SK-N-SH (cell line): ENCODE measurements around the gene CLDN7. TPM values are rescaled to one million over a fixed set of nuclear protein-coding genes. Genes with fewer than 3 reads are reported as not detected.

Source experiments
- CTCF ChIA-PET: fragments of 300-600, 350-600 bp; formaldehyde crosslinking; extraction: SDS; loops from one replicate; lab custom pipeline; 2021; lab: Yijun Ruan, JAX
- POLR2A ChIA-PET: fragments of 350-600 bp; sonication (Branson Sonifier 250); formaldehyde crosslinking; extraction: SDS; loops from one replicate; lab custom pipeline; 2020; ENCODE audit warnings: antibody characterized with exemption, inconsistent platforms; lab: Yijun Ruan, JAX
- DNase-seq: peaks from one replicate; pipeline ENCODE4 v3.0.0; 2012
- H2AFZ ChIP-seq: fragments of 200-600 bp; sonication (generic); 2 replicates; pipeline ENCODE4 v1.8.1; 2016; ENCODE audit warnings: antibody characterized with exemption, mild to moderate bottlenecking, low read depth
- H3F3A ChIP-seq: fragments of 200-600 bp; sonication (generic); replicated peaks from 2 replicates; pipeline ENCODE3; 2016; ENCODE audit warnings: antibody characterized with exemption, mild to moderate bottlenecking; ENCODE audit not compliant: insufficient read depth
- H3K27ac ChIP-seq, 2 experiments: fragments of 200-500 bp in 1 of 2; fragments of 200-600 bp in 1 of 2; sonication (Bioruptor generic) in 1 of 2; sonication (generic), shearing (Covaris generic) in 1 of 2; 2 replicates each; pipeline versions ENCODE4 v1.5.1 to v1.6.1; 2014 to 2016; ENCODE audit warnings: low read depth in 2 of 2, inconsistent platforms in 1 of 2, low read length in 1 of 2, mild to moderate bottlenecking in 1 of 2, mixed read lengths in 1 of 2
- H3K27me3 ChIP-seq: fragments of 200-600 bp; sonication (generic), shearing (Covaris generic); 2 replicates; pipeline ENCODE4 v1.6.1; 2016; ENCODE audit warnings: mixed run types; ENCODE audit not compliant: insufficient read depth
- H3K36me3 ChIP-seq, 2 experiments: fragments of 200-500 bp in 1 of 2; fragments of 200-600 bp in 1 of 2; sonication (Bioruptor generic) in 1 of 2; sonication (generic) in 1 of 2; replicated peaks in 1 of 2; 2 replicates each; pipeline versions ENCODE3 to v1.5.1; 2014 to 2016; ENCODE audit warnings: low read length in 1 of 2, mild to moderate bottlenecking in 1 of 2; ENCODE audit not compliant: insufficient read depth in 2 of 2, control insufficient read depth in 1 of 2
- H3K4me1 ChIP-seq, 2 experiments: fragments of 200-500 bp in 1 of 2; fragments of 200-600 bp in 1 of 2; sonication (Bioruptor generic) in 1 of 2; sonication (generic), shearing (Covaris generic) in 1 of 2; 2 replicates each; pipeline versions ENCODE4 v1.5.1 to v1.6.1; 2014 to 2016; ENCODE audit warnings: low read depth in 1 of 2, low read length in 1 of 2, mixed run types in 1 of 2; ENCODE audit not compliant: insufficient read depth in 2 of 2, control insufficient read depth in 1 of 2
- H3K4me2 ChIP-seq: fragments of 200-600 bp; sonication (generic), shearing (Covaris generic); 2 replicates; pipeline ENCODE4 v1.6.1; 2017; ENCODE audit warnings: mixed run types
- H3K4me3 ChIP-seq, 2 experiments: fragments of 200-500 bp in 1 of 2; fragments of 200-600 bp in 1 of 2; sonication (Bioruptor generic) in 1 of 2; sonication (generic), shearing (Covaris generic) in 1 of 2; 2 replicates each; pipeline versions ENCODE4 v1.5.1 to v1.8.1; 2014 to 2016; ENCODE audit warnings: low read depth in 2 of 2, inconsistent platforms in 1 of 2, low read length in 1 of 2, mild to moderate bottlenecking in 1 of 2, mixed read lengths in 1 of 2, moderate library complexity in 1 of 2
- H3K79me2 ChIP-seq: fragments of 200-600 bp; sonication (generic); 2 replicates; pipeline ENCODE4 v1.8.1; 2017; ENCODE audit warnings: mild to moderate bottlenecking; ENCODE audit not compliant: insufficient read depth
- H3K9ac ChIP-seq: fragments of 200-600 bp; sonication (generic); 2 replicates; pipeline ENCODE4 v1.6.1; 2017; ENCODE audit warnings: mixed run types
- H3K9me2 ChIP-seq: fragments of 200-600 bp; sonication (generic); 2 replicates; pipeline ENCODE4 v1.6.1; 2017; ENCODE audit warnings: mixed run types
- H3K9me3 ChIP-seq: fragments of 200-600 bp; sonication (generic); 2 replicates; pipeline ENCODE4 v1.6.1; 2017; ENCODE audit warnings: mixed run types, mild to moderate bottlenecking, moderate library complexity
- H4K20me1 ChIP-seq: fragments of 200-600 bp; sonication (generic); 2 replicates; pipeline ENCODE4 v1.6.1; 2017; ENCODE audit warnings: mild to moderate bottlenecking, mixed run types; ENCODE audit not compliant: insufficient read depth
- CHD2 ChIP-seq: fragments of 150-350 bp; IDR thresholded peaks from 2 replicates; pipeline ENCODE4 v1.6.1; 2018; ENCODE audit warnings: low read length; ENCODE audit not compliant: partially characterized antibody
- CTCF ChIP-seq: fragments of 200-600 bp; sonication (generic); IDR thresholded peaks from 2 replicates; pipeline ENCODE4 v1.6.1; 2017; ENCODE audit warnings: antibody characterized with exemption, mild to moderate bottlenecking, moderate library complexity
- ELF1 ChIP-seq: IDR thresholded peaks from 2 replicates; pipeline ENCODE4 v1.4.0; 2012
- EP300 ChIP-seq, 2 experiments: IDR thresholded peaks; 2 replicates each; pipeline versions ENCODE4 v1.4.0 to v1.6.1; 2012; ENCODE audit warnings: borderline replicate concordance in 1 of 2, low read depth in 1 of 2, low read length in 1 of 2
- EZH2phosphoT487 ChIP-seq: fragments of 200-600 bp; sonication (generic); IDR thresholded peaks from 2 replicates; pipeline ENCODE4 v1.6.1; 2017; ENCODE audit warnings: low read depth, mixed run types, mild to moderate bottlenecking, antibody characterized with exemption, moderate library complexity, borderline replicate concordance
- FOSL2 ChIP-seq: IDR thresholded peaks from 2 replicates; pipeline ENCODE4 v1.4.0; 2012; ENCODE audit warnings: low read depth, mild to moderate bottlenecking, moderate library complexity, borderline replicate concordance
- FOXJ3 ChIP-seq: sonication (generic); formaldehyde crosslinking; IDR thresholded peaks from 2 replicates; pipeline ENCODE4 v1.5.1; 2020; ENCODE audit warnings: mild to moderate bottlenecking, missing genetic modification reagents
- GABPA ChIP-seq: IDR thresholded peaks from 2 replicates; pipeline ENCODE4 v1.4.0; 2012; ENCODE audit warnings: low read depth, mild to moderate bottlenecking
- JUND ChIP-seq: IDR thresholded peaks from 2 replicates; pipeline ENCODE4 v1.4.0; 2012
- MXI1 ChIP-seq: IDR thresholded peaks from 2 replicates; pipeline ENCODE4 v1.6.1; 2012; ENCODE audit warnings: mild to moderate bottlenecking, low read depth, low read length, improper control_type of control experiment
- NRF1 ChIP-seq: IDR thresholded peaks from 2 replicates; pipeline ENCODE4 v1.6.1; 2012; ENCODE audit warnings: low read depth, mild to moderate bottlenecking, low read length
- PBX3 ChIP-seq: IDR thresholded peaks from 2 replicates; pipeline ENCODE4; 2012
- POLR2AphosphoS5 ChIP-seq: IDR thresholded peaks from 2 replicates; pipeline ENCODE4 v1.6.1; 2012; ENCODE audit warnings: low read depth, low read length
- RAD21 ChIP-seq: IDR thresholded peaks from 2 replicates; pipeline ENCODE4 v1.6.1; 2012; ENCODE audit warnings: mild to moderate bottlenecking, low read length
- RCOR1 ChIP-seq: fragments of 150-350 bp; IDR thresholded peaks from 2 replicates; pipeline ENCODE4 v1.6.1; 2017; ENCODE audit warnings: antibody characterized with exemption, low read length
- RXRA ChIP-seq: IDR thresholded peaks from 2 replicates; pipeline ENCODE4 v1.4.0; 2012; ENCODE audit warnings: low read depth, mild to moderate bottlenecking, borderline replicate concordance
- SIN3A ChIP-seq: IDR thresholded peaks from 2 replicates; pipeline ENCODE4 v1.6.1; 2012; ENCODE audit warnings: low read depth, mild to moderate bottlenecking, low read length, moderate library complexity, borderline replicate concordance
- SMC3 ChIP-seq: IDR thresholded peaks from 2 replicates; pipeline ENCODE4 v1.6.1; 2012; ENCODE audit warnings: low read depth, low read length, improper control_type of control experiment
- TAF1 ChIP-seq: IDR thresholded peaks from 2 replicates; pipeline ENCODE4 v1.6.1; 2012; ENCODE audit warnings: low read depth, mild to moderate bottlenecking, low read length, moderate library complexity, borderline replicate concordance
- TCF12 ChIP-seq: IDR thresholded peaks from 2 replicates; pipeline ENCODE4 v1.4.0; 2012
- USF1 ChIP-seq: IDR thresholded peaks from 2 replicates; pipeline ENCODE4 v1.4.0; 2012; ENCODE audit warnings: low read depth, borderline replicate concordance
- USF2 ChIP-seq: fragments of 150-350 bp; IDR thresholded peaks from 2 replicates; pipeline ENCODE4 v1.6.1; 2017; ENCODE audit warnings: antibody characterized with exemption, low read length, low read depth, borderline replicate concordance
- YY1 ChIP-seq: IDR thresholded peaks from 2 replicates; pipeline ENCODE4 v1.4.0; 2012; ENCODE audit warnings: low read depth, mild to moderate bottlenecking
- WGBS: methylation state at CpG from one replicate; pipeline ENCODE4 v1.1.6; 2017; ENCODE audit warnings: low lambda C conversion rate; 5-methylcytosine and 5-hydroxymethylcytosine counted together
- polyA plus RNA-seq, 3 experiments: library from polyadenylated mRNA; depleted of rRNA; stranded (reverse); fragments of >200 nt; gene quantifications; 2 replicates each; pipeline ENCODE4 v1.2.3, GENCODE V29; 2012
- TF ChIP-seq, protein P1 (sequence below): IDR thresholded peaks from 2 replicates; pipeline ENCODE4 v1.4.0; 2012; ENCODE audit warnings: low read depth, borderline replicate concordance
- TF ChIP-seq, protein P2 (sequence below): IDR thresholded peaks from 2 replicates; pipeline ENCODE4 v1.4.0; 2012; ENCODE audit warnings: low read depth

The CLDN7 gene
- polyA plus RNA-seq, 1 of the 3 experiments (the other 2 are of a cell fraction) = 5.0 TPM

DNA sequence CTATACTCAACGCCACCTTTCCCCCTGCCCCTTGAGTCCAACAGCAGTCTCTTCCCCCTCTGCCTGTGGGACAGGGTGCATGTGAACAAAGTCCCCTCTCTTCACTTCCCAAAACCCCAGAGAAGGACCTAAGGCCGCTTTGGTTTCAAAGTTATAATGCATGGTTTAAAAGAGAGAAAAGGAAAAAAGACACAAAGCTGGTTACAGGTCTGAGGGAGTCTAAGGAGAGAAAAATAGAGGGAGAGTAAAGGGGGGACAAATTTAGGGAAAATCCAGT is 18.9 kb downstream of the CLDN7 start (continued):
- TF ChIP-seq GABPA (no peak), JUND (no peak), FOXJ3 (CRISPR knock-in tag) (no peak), RXRA (no peak), NRF1 (no peak)

DNA sequence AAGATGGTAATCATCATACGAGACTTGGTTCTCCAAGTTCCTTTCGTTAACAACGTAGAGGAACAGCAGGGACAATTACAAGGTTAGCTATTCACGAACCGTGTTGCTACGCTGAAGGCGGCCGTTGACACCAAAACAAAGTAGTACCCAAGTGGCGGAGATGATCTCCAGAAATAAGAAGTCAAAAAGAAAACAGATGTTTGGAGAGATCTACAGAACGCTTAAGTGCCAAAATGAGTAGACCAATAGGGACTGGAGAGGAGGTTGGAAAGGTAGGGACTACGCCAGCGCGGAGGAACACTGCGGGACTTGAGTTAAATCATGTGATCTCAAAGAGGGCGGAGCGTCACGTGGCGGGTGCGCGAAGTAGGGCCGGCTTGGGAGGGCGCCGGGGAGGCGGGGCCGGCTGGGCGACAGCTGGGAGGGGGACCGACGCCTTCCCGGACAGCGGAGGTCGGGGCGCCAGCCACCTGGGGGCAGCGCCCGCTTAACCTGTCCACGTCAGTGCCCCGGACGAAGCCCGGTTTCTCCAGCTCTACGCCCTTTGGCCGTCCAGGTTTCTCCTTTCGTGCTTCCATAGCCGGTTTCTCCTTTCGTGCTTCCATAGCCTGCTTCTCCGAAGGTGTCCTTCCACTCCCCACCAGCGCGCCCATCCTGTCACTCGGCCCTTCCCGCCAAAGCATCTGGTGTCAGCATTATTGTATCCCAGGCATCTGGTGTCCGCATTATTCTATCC is 19.4 kb downstream of the CLDN7 start:
- no peaks in the 10 kb centered on the region for H3K9me2 ChIP-seq
- H3K4me2 ChIP-seq = peak overlapping the region; percentile 79
- peak overlapping the region; percentile 88 to 99 for H3K27ac ChIP-seq
- 5% methylated on average over 23 of the region's 49 CpGs for WGBS
- ChIA-PET CTCF (interaction anchor here (0.6 to 5.6 kb wide), 9 partner anchors 9 to 318 kb away, joined by 3 to 35 read pairs (median 5); partner anchors contain the start of genes ACADVL, CTDNEP1, DLG4 and ELP5), POLR2A (interaction anchor here (0.6 to 1.8 kb wide), 6 partner anchors 8 to 341 kb away, joined by 3 to 7 read pairs (median 6); partner anchors contain the start of genes CTDNEP1, DVL2, ELP5 and MPDU1)
- H2AFZ ChIP-seq = peak overlapping the region; percentile 54
- peak overlapping the region; percentile 97 for H3K9ac ChIP-seq
- peaks cover 57% of the 10 kb centered on the region for H3K79me2 ChIP-seq
- H3K4me3 ChIP-seq = peak overlapping the region; percentile 80 to 98
- H3K36me3 ChIP-seq = peaks cover 31 to 44% of the 10 kb centered on the region in 2 experiments
- H3K27me3 ChIP-seq = no peaks in the 10 kb centered on the region
- H3F3A ChIP-seq = peaks cover 43% of the 10 kb centered on the region
- H4K20me1 ChIP-seq = no peaks in the 10 kb centered on the region
- DNase-seq = peak; percentile 94
- no peaks in the 10 kb centered on the region for H3K9me3 ChIP-seq
- H3K4me1 ChIP-seq = peaks cover 12 to 19% of the 10 kb centered on the region in 2 experiments; a peak in 3 of 4 replicates
- TF ChIP-seq ELF1 (peak; percentile 85), SIN3A (peak; percentile 96), GABPA (peak; percentile 40; the same call in 1 of the 2 replicates), TAF1 (peak; percentile 62), YY1 (peak; percentile 66; the same call in 1 of the 2 replicates), CTCF (no peak), MXI1 (peak; percentile 78; the same call in 1 of the 2 replicates), EZH2phosphoT487 (no peak), POLR2AphosphoS5 (peak; percentile 79; the same call in 1 of the 2 replicates), USF1 (peak; percentile 99), CHD2 (peak; percentile 97), RAD21 (no peak), RCOR1 (no peak), PBX3 (peak; percentile 89), TCF12 (0 out of 2 replicates have a peak, but pooled peaks have one; percentile 6), SMC3 (0 out of 2 replicates have a peak, but pooled peaks have one; percentile 5), JUND (peak; percentile 52), EP300 (IDR thresholded peaks at IDR 0.05; ENCODE audit: borderline replicate concordance in 1 of 2, low read depth in 1 of 2, low read length in 1 of 2) (peak in 1 of 2 experiments; percentile 24; a peak in 1 of 4 replicates), USF2 (peak; percentile 93), FOSL2 (peak; percentile 4; the same call in 1 of the 2 replicates)
- TF ChIP-seq, protein P1, sequence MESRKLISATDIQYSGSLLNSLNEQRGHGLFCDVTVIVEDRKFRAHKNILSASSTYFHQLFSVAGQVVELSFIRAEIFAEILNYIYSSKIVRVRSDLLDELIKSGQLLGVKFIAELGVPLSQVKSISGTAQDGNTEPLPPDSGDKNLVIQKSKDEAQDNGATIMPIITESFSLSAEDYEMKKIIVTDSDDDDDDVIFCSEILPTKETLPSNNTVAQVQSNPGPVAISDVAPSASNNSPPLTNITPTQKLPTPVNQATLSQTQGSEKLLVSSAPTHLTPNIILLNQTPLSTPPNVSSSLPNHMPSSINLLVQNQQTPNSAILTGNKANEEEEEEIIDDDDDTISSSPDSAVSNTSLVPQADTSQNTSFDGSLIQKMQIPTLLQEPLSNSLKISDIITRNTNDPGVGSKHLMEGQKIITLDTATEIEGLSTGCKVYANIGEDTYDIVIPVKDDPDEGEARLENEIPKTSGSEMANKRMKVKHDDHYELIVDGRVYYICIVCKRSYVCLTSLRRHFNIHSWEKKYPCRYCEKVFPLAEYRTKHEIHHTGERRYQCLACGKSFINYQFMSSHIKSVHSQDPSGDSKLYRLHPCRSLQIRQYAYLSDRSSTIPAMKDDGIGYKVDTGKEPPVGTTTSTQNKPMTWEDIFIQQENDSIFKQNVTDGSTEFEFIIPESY = peak; percentile 78
- TF ChIP-seq, protein P2, sequence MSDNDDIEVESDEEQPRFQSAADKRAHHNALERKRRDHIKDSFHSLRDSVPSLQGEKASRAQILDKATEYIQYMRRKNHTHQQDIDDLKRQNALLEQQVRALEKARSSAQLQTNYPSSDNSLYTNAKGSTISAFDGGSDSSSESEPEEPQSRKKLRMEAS = peak; percentile 89
